A549 (cell line): ENCODE measurements around the gene KRTAP10-8. TPM values are rescaled to one million over a fixed set of nuclear protein-coding genes. Genes with fewer than 3 reads are reported as not detected.

ENCODE experiments used
- ATAC-seq, 2 experiments: fragments of 200-7000 bp in 1 of 2; fragments of >200 bp in 1 of 2; cut with Nextera tagmentation in 1 of 2; cut with Tn5 transposase in 1 of 2; 3 replicates each; pipeline versions ENCODE4 v1.8.0 to v1.9.1; 2018 to 2020; ENCODE audit warnings: mild to moderate bottlenecking in 1 of 2, moderate library complexity in 1 of 2
- CTCF ChIA-PET: fragments of 300-600 bp; sonication (Branson Sonifier 250); formaldehyde crosslinking; extraction: SDS; loops from one replicate; lab custom pipeline; 2021; ENCODE audit warnings: antibody characterized with exemption, inconsistent platforms; lab: Yijun Ruan, JAX
- POLR2A ChIA-PET: fragments of 350-600 bp; formaldehyde crosslinking; extraction: SDS; loops from one replicate; lab custom pipeline; 2021; ENCODE audit warnings: antibody characterized with exemption, inconsistent platforms; lab: Yijun Ruan, JAX
- DNase-seq, 2 experiments: peaks; one replicate each; pipeline versions ENCODE4 v3.0.0 to v3.0.0-alpha.2; 2011 to 2016; ENCODE audit warnings: low read depth in 1 of 2, low spot score in 1 of 2
- FAIRE-seq: peaks from 2 replicates; lab custom pipeline; 2011; peaks lifted over from hg19 to GRCh38; lab: Jason Lieb, UNC
- H3K27ac ChIP-seq, 2 experiments: fragments of >200 bp; sonication (Bioruptor Twin); formaldehyde crosslinking; 3 replicates each; pipeline ENCODE4 v1.5.1; 2016 to 2017
- H3K4me1 ChIP-seq: fragments of >200 bp; sonication (Bioruptor Twin); formaldehyde crosslinking; 3 replicates; pipeline ENCODE4 v1.6.1; 2016
- H3K4me2 ChIP-seq: fragments of >200 bp; sonication (Bioruptor Twin); formaldehyde crosslinking; 3 replicates; pipeline ENCODE4 v1.6.1; 2016
- H3K4me3 ChIP-seq: fragments of >200 bp; sonication (Bioruptor Twin); formaldehyde crosslinking; 3 replicates; pipeline ENCODE4 v1.5.1; 2016
- H3K9me3 ChIP-seq: fragments of >200 bp; sonication (Bioruptor Twin); formaldehyde crosslinking; 3 replicates; pipeline ENCODE4 v1.6.1; 2016
- CBX8 ChIP-seq: fragments of 200-600 bp; sonication (generic); IDR thresholded peaks from 2 replicates; pipeline ENCODE4 v1.6.1; 2016
- CHD4 ChIP-seq: fragments of 200-600 bp; sonication (generic); IDR thresholded peaks from 2 replicates; pipeline ENCODE4 v1.6.1; 2016; ENCODE audit warnings: antibody characterized with exemption, mild to moderate bottlenecking, borderline replicate concordance
- EHMT2 ChIP-seq: fragments of 200-600 bp; sonication (generic); IDR thresholded peaks from 2 replicates; pipeline ENCODE4 v1.6.1; 2016; ENCODE audit warnings: antibody characterized with exemption, low read depth, mild to moderate bottlenecking, moderate library complexity
- EP300 ChIP-seq, 2 experiments: fragments of >200 bp; sonication (Bioruptor Twin); formaldehyde crosslinking; IDR thresholded peaks; 2 replicates in 1 of 2; 3 replicates in 1 of 2; pipeline ENCODE4 v1.6.1; 2016 to 2017
- GATA3 ChIP-seq: IDR thresholded peaks from 2 replicates; pipeline ENCODE4 v1.6.1; 2012; ENCODE audit warnings: borderline replicate concordance
- HOXA7 ChIP-seq: fragments of 250-450 bp; sonication (Bioruptor Pico); IDR thresholded peaks from 2 replicates; pipeline ENCODE4 v1.5.0; 2020; ENCODE audit warnings: mild to moderate bottlenecking, moderate library complexity
- HOXB13 ChIP-seq: fragments of 250-450 bp; sonication (Bioruptor Pico); IDR thresholded peaks from 2 replicates; pipeline ENCODE4 v1.5.0; 2020; ENCODE audit warnings: low read depth, mild to moderate bottlenecking, moderate library complexity
- JUNB ChIP-seq: fragments of >200 bp; sonication (Bioruptor Twin); formaldehyde crosslinking; IDR thresholded peaks from 2 replicates; pipeline ENCODE4 v1.6.1; 2016
- KDM1A ChIP-seq: fragments of 200-600 bp; sonication (generic); IDR thresholded peaks from 2 replicates; pipeline ENCODE4 v1.6.1; 2016; ENCODE audit warnings: low read depth, mild to moderate bottlenecking
- KDM5A ChIP-seq: fragments of 200-600 bp; sonication (generic); IDR thresholded peaks from 2 replicates; pipeline ENCODE4 v1.6.1; 2016; ENCODE audit warnings: antibody characterized with exemption, mild to moderate bottlenecking
- MAZ ChIP-seq: fragments of 150-350 bp; IDR thresholded peaks from 2 replicates; pipeline ENCODE4 v1.6.1; 2014; ENCODE audit warnings: antibody characterized with exemption, low read depth, low read length, borderline replicate concordance
- NPAS2 ChIP-seq: fragments of 250-450 bp; sonication (Bioruptor Pico); IDR thresholded peaks from 2 replicates; pipeline ENCODE4 v1.8.0; 2022; ENCODE audit warnings: mild to moderate bottlenecking, moderate library complexity, borderline replicate concordance
- POLR2AphosphoS2 ChIP-seq: conservative IDR thresholded peaks from 2 replicates; pipeline ENCODE4 v1.6.1; 2012; ENCODE audit warnings: low read length, improper control_type of control experiment, inconsistent platforms
- RARB ChIP-seq: fragments of 250-450 bp; sonication (Bioruptor Pico); IDR thresholded peaks from 2 replicates; pipeline ENCODE4 v1.8.0; 2021; ENCODE audit warnings: mild to moderate bottlenecking, moderate library complexity
- RFX5 ChIP-seq: fragments of 450-650 bp; IDR thresholded peaks from 2 replicates; pipeline ENCODE4 v1.7.1; 2014; ENCODE audit warnings: antibody characterized with exemption, mild to moderate bottlenecking, moderate library complexity
- SMC3 ChIP-seq: fragments of >200 bp; sonication (Bioruptor Twin); formaldehyde crosslinking; IDR thresholded peaks from 3 replicates; pipeline ENCODE4 v1.6.1; 2018; ENCODE audit warnings: inconsistent platforms
- TFCP2L1 ChIP-seq: fragments of 250-450 bp; sonication (Bioruptor Pico); IDR thresholded peaks from 2 replicates; pipeline ENCODE4 v1.5.0; 2021; ENCODE audit warnings: mild to moderate bottlenecking
- ZNF302 ChIP-seq: fragments of 250-450 bp; sonication (Bioruptor Pico); IDR thresholded peaks from 2 replicates; pipeline ENCODE4 v1.9.0; 2021; ENCODE audit warnings: inconsistent platforms, mild to moderate bottlenecking, moderate library complexity
- WGBS: methylation state at CpG from one replicate; pipeline ENCODE4 v1.1.6; 2017; ENCODE audit errors: missing lambda C conversion rate; 5-methylcytosine and 5-hydroxymethylcytosine counted together
- polyA plus RNA-seq, 4 experiments: library from polyadenylated mRNA; depleted of rRNA in 3 of 4; stranded (reverse); fragments of >200 nt; fragmentation: RNase III in 1 of 4; extraction: RNeasy Plus Mini Kit Qiagen cat#74134 plus additional on column Dnase treatment in 1 of 4; gene quantifications; 2 replicates in 3 of 4; 3 replicates in 1 of 4; pipeline ENCODE4 v1.2.3, GENCODE V29; 2011 to 2017
- TF ChIP-seq, protein P1 (sequence below): fragments of >200 bp; sonication (Bioruptor Twin); formaldehyde crosslinking; IDR thresholded peaks from 2 replicates; pipeline ENCODE4 v1.6.1; 2016

KRTAP10-8 gene
- polyA plus RNA-seq, 2 of the 4 experiments (the other 2 are of a cell fraction) = not detected

DNA sequence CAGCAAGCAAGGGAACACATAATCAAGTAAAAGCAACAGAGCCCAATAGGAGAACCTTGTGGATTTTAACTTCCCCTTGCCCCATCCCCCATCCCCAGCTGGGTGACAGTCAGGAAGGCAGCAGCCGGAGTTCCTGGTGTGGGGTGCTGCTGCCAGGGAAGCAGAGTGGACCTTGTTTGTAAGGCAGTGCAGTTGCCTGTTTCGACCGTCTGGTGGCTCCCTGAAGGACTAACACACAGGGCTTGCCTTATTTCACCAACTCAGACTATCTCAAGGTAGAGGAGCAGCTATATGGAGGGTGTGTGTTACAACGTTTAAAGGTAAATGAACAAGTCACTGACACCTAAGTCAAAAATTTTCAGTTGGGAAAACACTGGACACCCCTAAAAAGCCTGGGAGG is 6.6 kb downstream of the KRTAP10-8 start:
- no peak overlapping the region for H3K4me3 ChIP-seq
- no peak overlapping the region for H3K27ac ChIP-seq
- H3K4me2 ChIP-seq = no peak overlapping the region
- H3K4me1 ChIP-seq = no peaks in the 10 kb centered on the region
- FAIRE-seq = no peak
- peak in 1 of 2 experiments; percentile 14 for DNase-seq
- 18% methylated on average over 4 of the region's 4 CpGs for WGBS
- TF ChIP-seq CBX8 = no peak
- no peak for TF ChIP-seq TFCP2L1
- no peak for TF ChIP-seq JUNB
- TF ChIP-seq RARB (CRISPR knock-in tag) = no peak
- TF ChIP-seq CHD4 = no peak
- TF ChIP-seq GATA3 = no peak
- ATAC-seq = 0 out of 6 replicates have a peak, but pooled peaks of 1 of the 2 experiments have one; percentile 34
- peaks cover 10% of the 10 kb centered on the region; the same call in 1 of the 3 replicates for H3K9me3 ChIP-seq
- POLR2A ChIA-PET = no interaction called here
- CTCF ChIA-PET = interaction anchor here (0.6 kb wide), 1 partner anchor 1286 kb away, joined by 3 read pairs; no protein-coding TSS in a partner anchor

DNA sequence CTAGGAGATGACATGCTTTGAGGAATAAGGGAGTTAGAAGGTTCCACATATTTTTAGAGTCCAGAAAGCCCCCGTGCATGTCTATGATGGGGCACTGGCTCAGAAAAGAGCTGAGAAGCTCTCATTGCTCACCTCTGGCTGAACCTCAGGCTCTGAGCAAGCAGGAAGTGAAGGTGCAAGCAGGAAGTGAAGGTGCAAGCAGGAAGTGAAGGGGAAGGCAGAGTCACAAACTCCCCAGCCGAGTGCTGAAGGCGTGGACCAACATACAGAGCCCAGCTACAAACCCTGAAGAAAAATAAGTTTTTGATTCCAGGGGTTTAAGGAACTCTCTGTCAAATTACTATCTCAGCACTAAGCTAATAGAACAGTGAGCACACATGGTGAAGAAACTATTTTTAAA is 7.0 kb downstream of the KRTAP10-8 start:
- no peak for TF ChIP-seq POLR2AphosphoS2
- H3K9me3 ChIP-seq = peaks cover 11% of the 10 kb centered on the region; the same call in 1 of the 3 replicates
- no peak for DNase-seq
- no peak overlapping the region for H3K4me3 ChIP-seq
- ATAC-seq = no peak
- no peak overlapping the region for H3K4me2 ChIP-seq
- H3K27ac ChIP-seq = no peak overlapping the region
- CTCF ChIA-PET = interaction anchor here (0.6 kb wide), 1 partner anchor 1285 kb away, joined by 3 read pairs; no protein-coding TSS in a partner anchor
- FAIRE-seq = no peak
- WGBS = 29% methylated on average over 3 of the region's 3 CpGs
- POLR2A ChIA-PET = no interaction called here
- H3K4me1 ChIP-seq = no peaks in the 10 kb centered on the region

DNA sequence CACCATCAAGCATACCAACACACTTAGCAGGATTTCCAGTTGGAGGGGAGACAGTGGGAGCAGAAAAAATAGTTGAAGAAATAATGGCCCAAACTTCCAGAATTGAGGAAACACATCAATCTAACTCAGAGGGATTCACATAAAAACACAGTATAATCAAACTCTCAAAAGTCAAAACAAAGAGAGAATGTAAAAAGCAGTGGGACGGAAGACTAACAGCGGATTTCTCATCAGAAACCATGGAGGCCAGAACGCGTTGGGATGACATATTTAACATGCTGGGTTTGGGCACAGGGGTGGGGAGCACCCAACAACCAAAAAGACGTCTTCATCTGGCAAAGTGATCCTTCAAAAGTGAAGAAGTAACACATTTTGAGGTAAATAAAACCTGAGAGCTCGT is 8.0 kb downstream of the KRTAP10-8 start:
- no peak for TF ChIP-seq EP300 (IDR thresholded peaks at IDR 0.05)
- TF ChIP-seq KDM5A = no peak
- TF ChIP-seq CHD4 = no peak
- no peak for TF ChIP-seq KDM1A
- no peak for TF ChIP-seq RFX5
- TF ChIP-seq POLR2AphosphoS2 = no peak
- no peak for TF ChIP-seq HOXA7 (CRISPR knock-in tag)
- no peak for TF ChIP-seq ZNF302
- TF ChIP-seq NPAS2 (CRISPR knock-in tag) = no peak
- 34% methylated on average over 6 of the region's 6 CpGs for WGBS
- Histone ChIP-seq H3K4me3 (no peak overlapping the region), H3K4me2 (no peak overlapping the region), H3K9me3 (peaks cover 17% of the 10 kb centered on the region; the same call in 1 of the 3 replicates), H3K4me1 (no peaks in the 10 kb centered on the region), H3K27ac (no peak overlapping the region)
- ATAC-seq (no peak), FAIRE-seq (no peak), DNase-seq (no peak)
- ChIA-PET CTCF (no interaction called here), POLR2A (no interaction called here)

DNA sequence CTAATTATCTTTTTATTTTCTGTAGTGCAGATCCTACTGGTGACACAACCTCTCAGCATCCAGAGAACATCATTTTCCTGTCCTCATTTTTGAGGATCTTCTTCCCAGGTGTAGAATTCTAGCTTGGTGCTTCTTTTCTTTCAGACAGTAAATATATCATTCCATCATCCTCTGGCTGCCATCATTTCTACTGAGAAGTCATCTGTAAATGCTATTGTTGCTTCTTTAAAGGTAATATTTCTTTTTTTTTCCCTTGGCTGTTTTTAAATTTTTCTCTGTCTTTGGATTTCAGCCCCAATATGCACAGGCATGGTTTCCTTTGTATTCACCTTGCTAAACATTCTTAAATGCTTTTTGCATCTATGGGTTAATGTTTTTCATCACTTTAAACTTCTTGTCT is 11.7 kb downstream of the KRTAP10-8 start:
- TF ChIP-seq, protein P1, sequence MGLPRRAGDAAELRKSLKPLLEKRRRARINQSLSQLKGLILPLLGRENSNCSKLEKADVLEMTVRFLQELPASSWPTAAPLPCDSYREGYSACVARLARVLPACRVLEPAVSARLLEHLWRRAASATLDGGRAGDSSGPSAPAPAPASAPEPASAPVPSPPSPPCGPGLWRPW = no peak
- TF ChIP-seq SMC3 (no peak), GATA3 (no peak), RFX5 (no peak), KDM5A (no peak), HOXB13 (CRISPR knock-in tag) (no peak), EHMT2 (no peak), KDM1A (no peak), MAZ (no peak)
- TF ChIP-seq, all 56 proteins: peak for 0
- H3K9me3 ChIP-seq = peaks cover 17% of the 10 kb centered on the region; the same call in 2 of the 3 replicates
- H3K4me2 ChIP-seq = no peak overlapping the region
- no peak overlapping the region for H3K4me3 ChIP-seq
- no peak overlapping the region for H3K27ac ChIP-seq
- DNase-seq (no peak), ATAC-seq (no peak), FAIRE-seq (no peak)
- ChIA-PET POLR2A (no interaction called here), CTCF (no interaction called here)
- H3K4me1 ChIP-seq = no peaks in the 10 kb centered on the region
